Lung (tissue), 12 donors: ENCODE results near the gene TMCC1. TPM values are rescaled to one million over a fixed set of nuclear protein-coding genes. Genes with fewer than 3 reads are reported as not detected.

Experiments used
- ATAC-seq: fragments of 200-7000 bp; cut with Tn5 transposase; one replicate; pipeline ENCODE4 v1.9.1; 2020; ENCODE audit warnings: moderate number of reproducible peaks; ENCODE audit not compliant: insufficient read depth, low FRiP score
- DNase-seq, 3 donors: peaks; one replicate each; pipeline ENCODE4 v3.0.0-alpha.2; 2013 to 2017
- H3K27ac ChIP-seq, 2 donors: one replicate each; pipeline ENCODE4 v1.5.1; 2013; ENCODE audit warnings: mild to moderate bottlenecking in 2 of 2, moderate library complexity in 2 of 2, control low read depth in 1 of 2, inconsistent platforms in 1 of 2, low read depth in 1 of 2, low read length in 1 of 2
- H3K27me3 ChIP-seq, 3 donors: one replicate each; pipeline ENCODE4 v1.5.1; 2013; ENCODE audit warnings: low read length in 2 of 3; ENCODE audit not compliant: control insufficient read depth in 3 of 3, insufficient read depth in 3 of 3
- H3K36me3 ChIP-seq, 4 donors: one replicate each; pipeline ENCODE4 v1.5.1; 2013; ENCODE audit warnings: low read length in 4 of 4, mild to moderate bottlenecking in 1 of 4, moderate library complexity in 1 of 4; ENCODE audit not compliant: control insufficient read depth in 4 of 4, insufficient read depth in 4 of 4
- H3K4me1 ChIP-seq, 5 donors: one replicate each; pipeline ENCODE4 v1.5.1; 2013; ENCODE audit warnings: low read length in 5 of 5, mild to moderate bottlenecking in 2 of 5, moderate library complexity in 1 of 5; ENCODE audit not compliant: control insufficient read depth in 5 of 5, insufficient read depth in 5 of 5
- H3K4me3 ChIP-seq: one replicate; pipeline ENCODE4 v1.5.1; 2013; ENCODE audit warnings: mild to moderate bottlenecking, control low read depth, moderate library complexity
- H3K9ac ChIP-seq, 2 donors: one replicate each; pipeline ENCODE4 v1.5.1; 2013; ENCODE audit warnings: low read length in 2 of 2, control low read depth in 1 of 2; ENCODE audit not compliant: insufficient read depth in 1 of 2
- H3K9me3 ChIP-seq, 4 donors: one replicate each; pipeline ENCODE4 v1.5.1; 2013; ENCODE audit warnings: low read length in 3 of 4, mild to moderate bottlenecking in 1 of 4, moderate library complexity in 1 of 4; ENCODE audit not compliant: control insufficient read depth in 4 of 4, insufficient read depth in 3 of 4
- CTCF ChIP-seq: IDR thresholded peaks from 2 replicates; pipeline ENCODE4 v1.5.1; 2012; ENCODE audit warnings: mild to moderate bottlenecking; ENCODE audit errors: control extremely low read depth, extremely low read depth
- WGBS, 2 donors: extraction: QIAGEN DNeasy Blood & Tissue Kit; methylation state at CpG; one replicate each; pipeline ENCODE4 v1.1.7; 2013; 5-methylcytosine and 5-hydroxymethylcytosine counted together
- polyA plus RNA-seq, 2 donors: library from polyadenylated mRNA; stranded (reverse); fragments of 200-250 nt; gene quantifications; one replicate each; pipeline ENCODE4 v1.2.1, GENCODE V29; 2013
- total RNA-seq, 2 donors: library from RNA; depleted of rRNA in 1 of 2; stranded (reverse); fragments of >200 nt in 1 of 2; gene quantifications; one replicate each; pipeline ENCODE4 v1.2.1, GENCODE V29; 2014 to 2021
- donor health status: control.
- donor health status: control.
- donor health status: Bipolar disorder and iron deficiency.
- donor health status: healthy.
- donor health status: DM: yes; HTN: yes; CAD: no.

TMCC1 gene
- total and polyA plus RNA-seq, 4 donors: 8.7 to 39.4 (median 22.8) TPM

GRCh38 chr3:129633751-129634481, 259.6 kb downstream of the TMCC1 start:
- Histone ChIP-seq H3K9ac (no peak overlapping the region), H3K4me1 (peaks cover 0 to 4% (median 0%) of the 10 kb centered on the region in 5 donors), H3K9me3 (peaks cover 0 to 7% (median under 1%) of the 10 kb centered on the region in 4 donors), H3K27me3 (no peaks in the 10 kb centered on the region), H3K36me3 (no peaks in the 10 kb centered on the region), H3K27ac (no peak overlapping the region), H3K4me3 (no peak overlapping the region)
- DNase-seq (no peak), ATAC-seq (no peak)
- no peak for TF ChIP-seq CTCF
- WGBS, 2 donors: 84 to 86% methylated on average over 10 of the region's 10 CpGs

- no peak overlapping the region for H3K4me3 ChIP-seq
- 93 to 95% methylated on average over 10 of the region's 10 CpGs for WGBS, 2 donors
- TF ChIP-seq CTCF: no peak
These were observed 260.5 kb downstream of the TMCC1 start for GRCh38 chr3:129632977-129633376.

GRCh38 chr3:129632556-129632955, 261.0 kb downstream of the TMCC1 start:
- no peaks in the 10 kb centered on the region for H3K27me3 ChIP-seq
- H3K4me3 ChIP-seq: no peak overlapping the region
- no peaks in the 10 kb centered on the region for H3K36me3 ChIP-seq
- peaks cover 0 to 6% (median 3%) of the 10 kb centered on the region in 5 donors for H3K4me1 ChIP-seq
- peaks cover 0 to 7% (median under 1%) of the 10 kb centered on the region in 4 donors for H3K9me3 ChIP-seq
- no peak overlapping the region for H3K27ac ChIP-seq
- ATAC-seq: no peak
- DNase-seq: no peak
- H3K9ac ChIP-seq: peak overlapping the region in 1 of 2 donors; percentile 2
- 94 to 96% methylated on average over 11 of the region's 11 CpGs for WGBS, 2 donors
- TF ChIP-seq CTCF: no peak

More at GRCh38 chr3:129632977-129633376, 260.5 kb downstream of the TMCC1 start:
- ATAC-seq (no peak), DNase-seq (no peak)
- Histone ChIP-seq H3K27me3 (no peaks in the 10 kb centered on the region), H3K9ac (peak overlapping the region in 1 of 2 donors; percentile 2), H3K4me1 (peaks cover 0 to 4% (median 2%) of the 10 kb centered on the region in 5 donors), H3K27ac (no peak overlapping the region), H3K9me3 (peaks cover 0 to 7% (median under 1%) of the 10 kb centered on the region in 4 donors), H3K36me3 (no peaks in the 10 kb centered on the region)
